Smooth muscle cell (in vitro differentiated cells): ENCODE results near the gene EMX2. TPM values are rescaled to one million over a fixed set of nuclear protein-coding genes. Genes with fewer than 3 reads are reported as not detected.

ENCODE experiments used
- DNase-seq: peaks from one replicate; lab custom pipeline; 2025; ENCODE audit not compliant: unreplicated experiment; lab: John Stamatoyannopoulos, UW
- H2AFZ ChIP-seq: fragments of 200-600 bp; sonication (generic); 2 replicates; pipeline ENCODE4 v1.6.0; 2016; ENCODE audit warnings: antibody characterized with exemption, low read depth, mild to moderate bottlenecking
- H3F3A ChIP-seq: fragments of 200-600 bp; sonication (generic); 2 replicates; pipeline ENCODE4 v1.6.0; 2017; ENCODE audit warnings: antibody characterized with exemption, low read depth
- H3K27ac ChIP-seq: fragments of 200-600 bp; sonication (generic); 2 replicates; pipeline ENCODE4 v1.5.1; 2016; ENCODE audit warnings: low read depth, mild to moderate bottlenecking
- H3K27me3 ChIP-seq: fragments of 200-600 bp; sonication (generic); 2 replicates; pipeline ENCODE4 v1.6.1; 2016; ENCODE audit warnings: low read depth, mild to moderate bottlenecking
- H3K36me3 ChIP-seq: fragments of 200-600 bp; sonication (generic); 2 replicates; pipeline ENCODE4 v1.5.1; 2016; ENCODE audit warnings: low read depth
- H3K4me1 ChIP-seq: fragments of 200-600 bp; sonication (generic); 2 replicates; pipeline ENCODE4 v1.5.1; 2016; ENCODE audit warnings: low read depth
- H3K4me2 ChIP-seq: fragments of 200-600 bp; sonication (generic); 2 replicates; pipeline ENCODE4 v1.6.0; 2016; ENCODE audit warnings: mild to moderate bottlenecking
- H3K4me3 ChIP-seq: fragments of 200-600 bp; sonication (generic); 2 replicates; pipeline ENCODE4 v1.5.1; 2016; ENCODE audit warnings: mild to moderate bottlenecking
- H3K79me2 ChIP-seq: fragments of 200-600 bp; sonication (generic); 2 replicates; pipeline ENCODE4 v1.6.0; 2016; ENCODE audit warnings: low read depth, mild to moderate bottlenecking
- H3K9ac ChIP-seq: fragments of 200-600 bp; sonication (generic); 2 replicates; pipeline ENCODE4 v1.6.0; 2016; ENCODE audit warnings: low read depth
- H3K9me3 ChIP-seq: fragments of 200-600 bp; sonication (generic); replicated peaks from 2 replicates; pipeline ENCODE4 v1.5.1; 2016; ENCODE audit warnings: low read depth
- H4K20me1 ChIP-seq: fragments of 200-600 bp; sonication (generic); 2 replicates; pipeline ENCODE4 v1.6.0; 2016; ENCODE audit warnings: low read depth
- CTCF ChIP-seq: fragments of 200-600 bp; sonication (generic); IDR thresholded peaks from 2 replicates; pipeline ENCODE4 v1.5.1; 2017; ENCODE audit warnings: borderline replicate concordance, mild to moderate bottlenecking, antibody characterized with exemption; ENCODE audit not compliant: insufficient read depth, poor library complexity, severe bottlenecking
- WGBS: methylation state at CpG from one replicate; pipeline ENCODE4 v1.1.7; 2016; ENCODE audit warnings: low lambda C conversion rate; 5-methylcytosine and 5-hydroxymethylcytosine counted together
- polyA plus RNA-seq: library from polyadenylated mRNA; unstranded; fragments of >200 nt; fragmentation: Nextera tagmentation; extraction: Ambion mirVana; gene quantifications from 2 replicates; pipeline ENCODE4 v1.2.1, GENCODE V29; 2016
- total RNA-seq: library from RNA; depleted of rRNA; stranded (reverse); fragments of >200 nt; gene quantifications from 2 replicates; pipeline ENCODE4 v1.2.3, GENCODE V29; 2014

EMX2 gene
- total and polyA plus RNA-seq, 2 experiments from 2014 or later: 0.27 TPM; not detected in 1

- Histone ChIP-seq H3K27ac (no peak overlapping the region), H3F3A (no peaks in the 10 kb centered on the region), H4K20me1 (no peaks in the 10 kb centered on the region), H3K79me2 (no peaks in the 10 kb centered on the region), H2AFZ (no peak overlapping the region), H3K9ac (no peak overlapping the region), H3K27me3 (peaks cover 73% of the 10 kb centered on the region), H3K9me3 (no peaks in the 10 kb centered on the region), H3K4me2 (no peak overlapping the region), H3K36me3 (no peaks in the 10 kb centered on the region), H3K4me3 (no peak overlapping the region), H3K4me1 (no peaks in the 10 kb centered on the region)
- DNase-seq: no peak
- TF ChIP-seq CTCF: no peak
- 49% methylated on average over 4 of the region's 5 CpGs for WGBS
These were observed 28.3 kb downstream of the EMX2 start for GRCh38 chr10:117570880-117571279.

GRCh38 chr10:117574498-117575146, 32.1 kb downstream of the EMX2 start:
- Histone ChIP-seq H3K9ac (no peak overlapping the region), H3K27me3 (peaks cover 69% of the 10 kb centered on the region), H3K79me2 (no peaks in the 10 kb centered on the region), H3F3A (no peaks in the 10 kb centered on the region), H3K4me3 (no peak overlapping the region), H2AFZ (no peak overlapping the region), H4K20me1 (no peaks in the 10 kb centered on the region), H3K27ac (no peak overlapping the region), H3K36me3 (no peaks in the 10 kb centered on the region), H3K4me1 (no peaks in the 10 kb centered on the region), H3K4me2 (no peak overlapping the region), H3K9me3 (no peaks in the 10 kb centered on the region)
- no peak for TF ChIP-seq CTCF
- 67% methylated on average over 11 of the region's 11 CpGs for WGBS
- DNase-seq: no peak

- Histone ChIP-seq H3K4me3 (no peak overlapping the region), H3K27ac (no peak overlapping the region), H3F3A (no peaks in the 10 kb centered on the region), H2AFZ (no peak overlapping the region), H3K79me2 (no peaks in the 10 kb centered on the region), H3K36me3 (no peaks in the 10 kb centered on the region), H3K27me3 (peaks cover 53% of the 10 kb centered on the region), H3K4me2 (no peak overlapping the region), H3K9me3 (no peaks in the 10 kb centered on the region), H4K20me1 (no peaks in the 10 kb centered on the region), H3K9ac (no peak overlapping the region), H3K4me1 (no peaks in the 10 kb centered on the region)
- TF ChIP-seq CTCF: no peak
- DNase-seq: no peak
- WGBS: 77% methylated on average over 3 of the region's 3 CpGs
These were observed 35.9 kb downstream of the EMX2 start for GRCh38 chr10:117578490-117578889.

GRCh38 chr10:117578999-117579590, 36.5 kb downstream of the EMX2 start:
- no peak overlapping the region for H3K4me2 ChIP-seq
- H3K79me2 ChIP-seq: no peaks in the 10 kb centered on the region
- DNase-seq: no peak
- H2AFZ ChIP-seq: no peak overlapping the region
- peaks cover 53% of the 10 kb centered on the region for H3K27me3 ChIP-seq
- H3K4me3 ChIP-seq: no peak overlapping the region
- no peak for TF ChIP-seq CTCF
- H3K4me1 ChIP-seq: no peaks in the 10 kb centered on the region
- H4K20me1 ChIP-seq: no peaks in the 10 kb centered on the region
- no peak overlapping the region for H3K9ac ChIP-seq
- no peaks in the 10 kb centered on the region for H3K9me3 ChIP-seq
- H3K36me3 ChIP-seq: no peaks in the 10 kb centered on the region
- H3K27ac ChIP-seq: no peak overlapping the region
- no peaks in the 10 kb centered on the region for H3F3A ChIP-seq
- 88% methylated on average over 5 of the region's 5 CpGs for WGBS
